ENCODE results near the gene DYNC1I2. TPM values are rescaled to one million over a fixed set of nuclear protein-coding genes. Genes with fewer than 3 reads are reported as not detected.

DYNC1I2 gene
- total RNA-seq, 2 donors from 2014 or later: 89.8 to 122 TPM

DNA sequence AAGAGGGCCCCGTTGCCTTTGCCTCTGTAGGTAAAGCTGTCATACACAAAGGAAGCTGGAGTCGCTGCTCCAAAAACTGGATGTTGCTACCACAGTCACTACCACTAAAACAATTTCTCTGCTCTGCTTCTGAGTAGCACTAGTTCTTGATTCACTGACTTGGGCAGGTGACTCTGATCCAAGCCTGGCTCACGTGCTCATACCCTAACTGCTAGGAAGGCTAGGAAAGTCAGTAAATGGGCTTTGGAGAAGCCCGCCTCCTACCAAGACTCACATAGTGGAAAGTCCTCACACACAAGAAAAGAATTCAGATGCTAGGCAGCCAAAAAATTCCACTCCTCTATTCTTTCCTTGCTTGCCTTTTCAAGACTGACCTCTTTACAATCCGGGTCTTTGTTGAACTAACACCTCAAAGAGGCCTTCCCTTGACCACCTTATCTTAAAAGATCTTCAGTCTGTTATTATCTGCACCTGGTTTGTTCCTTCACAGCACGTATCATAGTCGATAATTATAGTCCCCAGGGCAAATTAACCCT lies 11.4 kb upstream of the DYNC1I2 start:
- DNase-seq (ENCODE audit: low spot score) (no peak), ATAC-seq (ENCODE audit: insufficient number of reproducible peaks, low FRiP score, low read depth) (no peak)
- H3K36me3 ChIP-seq: no peaks in the 10 kb centered on the region
- no peaks in the 10 kb centered on the region for H3K27me3 ChIP-seq (replicated peaks; ENCODE audit: insufficient read depth)
- TF ChIP-seq, protein P1, sequence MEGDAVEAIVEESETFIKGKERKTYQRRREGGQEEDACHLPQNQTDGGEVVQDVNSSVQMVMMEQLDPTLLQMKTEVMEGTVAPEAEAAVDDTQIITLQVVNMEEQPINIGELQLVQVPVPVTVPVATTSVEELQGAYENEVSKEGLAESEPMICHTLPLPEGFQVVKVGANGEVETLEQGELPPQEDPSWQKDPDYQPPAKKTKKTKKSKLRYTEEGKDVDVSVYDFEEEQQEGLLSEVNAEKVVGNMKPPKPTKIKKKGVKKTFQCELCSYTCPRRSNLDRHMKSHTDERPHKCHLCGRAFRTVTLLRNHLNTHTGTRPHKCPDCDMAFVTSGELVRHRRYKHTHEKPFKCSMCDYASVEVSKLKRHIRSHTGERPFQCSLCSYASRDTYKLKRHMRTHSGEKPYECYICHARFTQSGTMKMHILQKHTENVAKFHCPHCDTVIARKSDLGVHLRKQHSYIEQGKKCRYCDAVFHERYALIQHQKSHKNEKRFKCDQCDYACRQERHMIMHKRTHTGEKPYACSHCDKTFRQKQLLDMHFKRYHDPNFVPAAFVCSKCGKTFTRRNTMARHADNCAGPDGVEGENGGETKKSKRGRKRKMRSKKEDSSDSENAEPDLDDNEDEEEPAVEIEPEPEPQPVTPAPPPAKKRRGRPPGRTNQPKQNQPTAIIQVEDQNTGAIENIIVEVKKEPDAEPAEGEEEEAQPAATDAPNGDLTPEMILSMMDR (IDR thresholded peaks at IDR 0.05): no peak
- H3K4me3 ChIP-seq: no peak overlapping the region
- H3K27ac ChIP-seq: no peak overlapping the region
- no peaks in the 10 kb centered on the region for H3K9me3 ChIP-seq
- no peaks in the 10 kb centered on the region for H3K4me1 ChIP-seq (ENCODE audit: control insufficient read depth in 1 of 2, low read depth in 2 of 2)

DNA sequence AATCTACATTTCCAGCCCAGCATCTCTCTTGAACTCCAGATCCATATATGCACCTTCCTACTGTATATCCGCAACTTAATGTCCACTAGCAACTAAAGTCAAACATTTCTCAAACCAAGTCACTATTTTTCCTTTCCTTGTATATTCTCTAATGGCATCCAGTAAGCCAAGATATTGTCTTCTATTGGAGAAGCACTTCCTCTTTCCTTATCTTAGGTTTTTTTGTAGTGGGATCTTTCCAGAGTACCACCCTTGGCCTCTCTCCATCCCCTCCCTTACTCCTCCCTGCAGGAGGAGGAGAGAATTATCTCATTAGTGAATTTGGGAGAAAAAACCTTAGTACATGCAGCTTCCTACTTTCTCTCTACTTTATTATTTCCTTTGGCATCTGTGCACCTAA lies 8.7 kb upstream of the DYNC1I2 start:
- no peaks in the 10 kb centered on the region for H3K4me1 ChIP-seq (ENCODE audit: control insufficient read depth in 1 of 2, low read depth in 2 of 2)
- ATAC-seq (ENCODE audit: insufficient number of reproducible peaks, low FRiP score, low read depth) (no peak), DNase-seq (ENCODE audit: low spot score) (no peak)
- TF ChIP-seq, protein P1 (IDR thresholded peaks at IDR 0.05): no peak
- H3K4me3 ChIP-seq: no peak overlapping the region
- H3K9me3 ChIP-seq: no peaks in the 10 kb centered on the region
- H3K27me3 ChIP-seq (replicated peaks; ENCODE audit: insufficient read depth): no peaks in the 10 kb centered on the region
- H3K36me3 ChIP-seq: no peaks in the 10 kb centered on the region
- no peak overlapping the region for H3K27ac ChIP-seq

DNA sequence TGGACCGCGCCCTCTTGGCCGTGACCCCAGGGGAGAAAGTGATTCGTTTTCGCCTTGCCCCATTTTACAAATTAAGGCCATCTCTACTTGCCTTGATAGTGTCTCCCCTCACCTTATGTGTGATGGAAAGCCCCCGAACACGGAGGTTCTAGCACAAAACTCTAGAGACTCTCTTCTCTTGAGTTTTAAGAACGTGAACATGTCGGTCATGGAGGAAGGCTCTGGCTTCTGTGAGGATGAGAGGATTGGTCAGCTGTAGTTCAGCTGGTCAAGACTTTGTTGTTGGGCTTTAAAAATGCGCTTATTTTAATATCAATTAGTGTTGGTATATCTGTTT lies 828 bp downstream of the DYNC1I2 start:
- no peak for ATAC-seq (ENCODE audit: insufficient number of reproducible peaks, low FRiP score, low read depth)

DNA sequence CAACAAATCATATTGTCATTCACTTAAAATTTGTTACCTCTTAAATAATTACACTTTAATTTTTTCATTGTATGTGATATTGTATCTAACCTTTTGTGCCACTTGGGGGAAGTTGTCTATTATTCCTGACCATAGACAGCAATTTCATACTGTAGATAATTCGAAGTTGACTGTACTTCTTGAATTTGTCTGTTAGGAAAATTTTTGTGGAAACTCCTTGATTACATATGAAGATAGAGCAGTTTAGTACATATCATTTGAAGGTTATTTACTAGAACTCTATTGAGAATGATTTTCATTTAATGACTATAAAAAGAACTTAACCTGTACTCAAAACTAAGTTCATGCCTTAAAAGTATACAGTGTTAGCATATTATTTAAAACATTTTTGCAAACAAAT lies 5.1 kb downstream of the DYNC1I2 start:
- Histone ChIP-seq H3K36me3 (peaks cover 4% of the 10 kb centered on the region), H3K9me3 (no peaks in the 10 kb centered on the region), H3K27me3 (replicated peaks; ENCODE audit: insufficient read depth) (no peaks in the 10 kb centered on the region), H3K4me3 (no peak overlapping the region), H3K4me1 (ENCODE audit: control insufficient read depth in 1 of 2, low read depth in 2 of 2) (peaks cover 19 to 22% of the 10 kb centered on the region in 2 donors), H3K27ac (no peak overlapping the region)
- TF ChIP-seq, protein P1 (IDR thresholded peaks at IDR 0.05): no peak
- ATAC-seq (ENCODE audit: insufficient number of reproducible peaks, low FRiP score, low read depth) (no peak), DNase-seq (ENCODE audit: low spot score) (no peak)

More for the DNA sequence above, 828 bp downstream of the DYNC1I2 start:
- peak overlapping the region; percentile 86 for H3K4me3 ChIP-seq
- no peaks in the 10 kb centered on the region for H3K9me3 ChIP-seq
- peaks cover 17 to 19% of the 10 kb centered on the region in 2 donors for H3K4me1 ChIP-seq (ENCODE audit: control insufficient read depth in 1 of 2, low read depth in 2 of 2)
- H3K27ac ChIP-seq: peak overlapping the region; percentile 78 to 85
- no peaks in the 10 kb centered on the region for H3K27me3 ChIP-seq (replicated peaks; ENCODE audit: insufficient read depth)
- TF ChIP-seq, protein P1 (IDR thresholded peaks at IDR 0.05): no peak
- DNase-seq (ENCODE audit: low spot score): no peak
- H3K36me3 ChIP-seq: no peaks in the 10 kb centered on the region

DNA sequence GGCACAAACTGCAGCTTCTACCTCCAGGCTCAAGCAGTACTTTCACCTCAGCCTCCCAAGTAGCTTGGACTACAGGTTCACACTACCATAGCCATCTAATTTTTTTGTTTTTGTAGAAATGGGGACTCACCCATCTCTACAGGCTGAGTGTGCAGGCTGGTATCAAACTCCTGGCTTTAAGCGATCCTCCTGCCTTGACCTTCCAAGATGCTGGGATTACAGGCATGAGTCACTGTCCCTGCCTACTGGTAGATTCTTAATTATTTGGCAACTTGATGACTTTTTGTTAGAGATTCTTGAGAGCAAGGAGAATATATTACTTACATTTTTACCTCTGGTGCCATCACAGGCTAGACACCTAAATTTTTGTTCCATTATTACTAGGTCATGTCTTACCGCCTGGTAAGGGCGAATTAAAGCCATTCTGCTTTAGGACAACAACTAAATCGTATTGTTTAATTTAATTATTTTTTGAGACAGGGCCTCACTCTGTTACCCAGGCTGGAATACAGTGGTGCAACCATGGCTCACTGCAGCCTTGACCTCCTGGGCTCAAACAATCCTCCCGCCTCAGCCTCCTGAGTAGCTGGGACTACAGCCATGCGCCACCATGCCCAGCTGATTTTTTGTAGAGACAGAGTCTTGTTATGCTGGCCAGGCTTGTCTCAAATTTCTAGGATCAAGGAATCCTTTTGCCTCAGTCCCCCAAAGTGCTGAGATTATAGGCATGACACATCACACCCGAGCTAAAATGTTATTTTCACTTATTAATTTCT lies 15.7 kb downstream of the DYNC1I2 start:
- no peak for DNase-seq (ENCODE audit: low spot score)
- no peak overlapping the region for H3K27ac ChIP-seq

More for the DNA sequence above, 15.7 kb downstream of the DYNC1I2 start:
- H3K36me3 ChIP-seq: peaks cover 3% of the 10 kb centered on the region
- H3K4me1 ChIP-seq (ENCODE audit: control insufficient read depth in 1 of 2, low read depth in 2 of 2): peaks cover 16 to 18% of the 10 kb centered on the region in 2 donors
- no peak for ATAC-seq (ENCODE audit: insufficient number of reproducible peaks, low FRiP score, low read depth)
- TF ChIP-seq, protein P1 (IDR thresholded peaks at IDR 0.05): no peak
- H3K27me3 ChIP-seq (replicated peaks; ENCODE audit: insufficient read depth): no peaks in the 10 kb centered on the region
- H3K9me3 ChIP-seq: no peaks in the 10 kb centered on the region
- H3K4me3 ChIP-seq: no peak overlapping the region

All from thoracic aorta (tissue), 2 donors.